K562 (cell line): Measurements from ENCODE around the gene OTUD5. TPM values are rescaled to one million over a fixed set of nuclear protein-coding genes. Genes with fewer than 3 reads are reported as not detected.

ENCODE experiments used
- BCL6 ChIP-seq: fragments of 250-450 bp; sonication (Bioruptor Pico); IDR thresholded peaks from 2 replicates; pipeline ENCODE4 v1.4.0; 2020
- DMBX1 ChIP-seq: fragments of 250-450 bp; sonication (Bioruptor Pico); IDR thresholded peaks from 2 replicates; pipeline ENCODE4 v1.8.0; 2022; ENCODE audit warnings: inconsistent platforms, mild to moderate bottlenecking, moderate library complexity, borderline replicate concordance
- ERF ChIP-seq: fragments of 450-650 bp; formaldehyde crosslinking; IDR thresholded peaks from 2 replicates; pipeline ENCODE4 v1.4.0; 2020; ENCODE audit warnings: mild to moderate bottlenecking, mixed read lengths
- ESRRB ChIP-seq: fragments of 250-450 bp; sonication (Bioruptor Pico); IDR thresholded peaks from 2 replicates; pipeline ENCODE4 v1.5.0; 2020; ENCODE audit warnings: mild to moderate bottlenecking, moderate library complexity, borderline replicate concordance
- HOXB6 ChIP-seq: fragments of 250-450 bp; sonication (Bioruptor Pico); IDR thresholded peaks from 2 replicates; pipeline ENCODE4 v1.5.1; 2022; ENCODE audit warnings: mild to moderate bottlenecking, borderline replicate concordance
- KDM1A ChIP-seq, 2 experiments: fragments of 450-650 bp; IDR thresholded peaks; 2 replicates each; pipeline ENCODE4 v1.6.1; 2016; ENCODE audit warnings: mild to moderate bottlenecking in 2 of 2
- MAZ ChIP-seq, 2 experiments: fragments of 450-650 bp in 1 of 2; sonication (generic) in 1 of 2; formaldehyde crosslinking; IDR thresholded peaks in 1 of 2; conservative IDR thresholded peaks in 1 of 2; 2 replicates each; pipeline versions ENCODE4 v1.4.0 to v1.5.0; 2020; ENCODE audit warnings: mild to moderate bottlenecking in 1 of 2, missing genetic modification reagents in 1 of 2
- RBBP5 ChIP-seq: fragments of 200-600 bp; sonication (generic); IDR thresholded peaks from 2 replicates; pipeline ENCODE4 v1.6.1; 2012; ENCODE audit warnings: borderline replicate concordance, mild to moderate bottlenecking, low read length, control low read depth, inconsistent platforms; ENCODE audit not compliant: insufficient read depth, poor library complexity, severe bottlenecking
- SAP30 ChIP-seq: fragments of 200-600 bp; sonication (generic); IDR thresholded peaks from 2 replicates; pipeline ENCODE4 v1.6.1; 2012; ENCODE audit warnings: borderline replicate concordance, low read depth, mild to moderate bottlenecking, moderate library complexity, low read length, control low read depth, inconsistent platforms; ENCODE audit not compliant: insufficient read depth, poor library complexity, severe bottlenecking
- SRSF9 ChIP-seq: fragments of 200-400 bp; formaldehyde crosslinking; IDR thresholded peaks from 2 replicates; pipeline ENCODE4 v1.6.1; 2017; ENCODE audit warnings: low read depth, low read length, borderline replicate concordance
- TBL1XR1 ChIP-seq, 2 experiments: IDR thresholded peaks; 2 replicates each; pipeline ENCODE4 v1.6.1; 2012; ENCODE audit warnings: improper control_type of control experiment in 2 of 2, low read length in 2 of 2, mild to moderate bottlenecking in 1 of 2
- ZBTB1 ChIP-seq: sonication (generic); formaldehyde crosslinking; IDR thresholded peaks from 2 replicates; pipeline ENCODE4 v1.8.1; 2023; ENCODE audit warnings: missing genetic modification reagents, low read depth, mild to moderate bottlenecking, borderline replicate concordance
- ZC3H11A ChIP-seq: IDR thresholded peaks from 2 replicates; pipeline ENCODE4 v1.6.1; 2012; ENCODE audit warnings: low read depth, low read length, improper control_type of control experiment
- ZFP30 ChIP-seq: fragments of 250-450 bp; sonication (Bioruptor Pico); IDR thresholded peaks from 2 replicates; pipeline ENCODE4 v1.8.0; 2022; ENCODE audit warnings: moderate library complexity, mild to moderate bottlenecking, inconsistent platforms, borderline replicate concordance
- ZNF134 ChIP-seq: fragments of 250-450 bp; sonication (Bioruptor Pico); conservative IDR thresholded peaks from 2 replicates; pipeline ENCODE4 v1.4.0; 2020
- ZNF445 ChIP-seq: fragments of 250-450 bp; sonication (Bioruptor Pico); IDR thresholded peaks from 2 replicates; pipeline ENCODE4 v1.4.0; 2020; ENCODE audit warnings: low read depth, mild to moderate bottlenecking, moderate library complexity
- ZNF551 ChIP-seq: fragments of 250-450 bp; sonication (Bioruptor Pico); IDR thresholded peaks from 2 replicates; pipeline ENCODE4 v1.5.0; 2021; ENCODE audit warnings: mild to moderate bottlenecking, moderate library complexity
- ZNF589 ChIP-seq: fragments of 200-800 bp; sonication (Bioruptor generic); IDR thresholded peaks from 2 replicates; pipeline ENCODE4 v1.6.1; 2016; ENCODE audit warnings: low read depth, missing genetic modification characterization, missing compliant biosample characterization
- ZNF699 ChIP-seq: fragments of 250-450 bp; sonication (Bioruptor Pico); IDR thresholded peaks from 2 replicates; pipeline ENCODE4 v1.8.0; 2021; ENCODE audit warnings: mild to moderate bottlenecking, moderate library complexity; ENCODE audit not compliant: insufficient replicate concordance
- ZNF830 ChIP-seq: fragments of 250-450 bp; sonication (Bioruptor Pico); IDR thresholded peaks from 2 replicates; pipeline ENCODE4 v1.5.0; 2021; ENCODE audit warnings: mild to moderate bottlenecking
- polyA plus RNA-seq, 8 experiments: library from polyadenylated mRNA; depleted of rRNA in 4 of 8; stranded (reverse) in 5 of 8; unstranded in 3 of 8; fragments of >200 nt; fragmentation: Nextera tagmentation in 2 of 8; fragmentation: Illumina TruSeq in 1 of 8; extraction: Ambion mirVana in 2 of 8; extraction: Trizol in 1 of 8; gene quantifications; 2 replicates each; pipeline versions ENCODE4 v1.2.1 to v1.2.3, GENCODE V29; 2011 to 2014; ENCODE audit warnings: inconsistent platforms in 1 of 8, missing spikeins in 1 of 8
- total RNA-seq, 7 experiments: library from RNA; depleted of rRNA in 6 of 7; stranded (reverse); fragments of >200 nt in 6 of 7; fragmentation: Illumina TruSeq in 2 of 7; extraction: Trizol in 2 of 7; gene quantifications; 2 replicates each; pipeline versions ENCODE4 v1.2.1 to v1.2.3, GENCODE V29; 2011 to 2021; ENCODE audit warnings: low replicate concordance in 1 of 7
- TF ChIP-seq, protein P1 (sequence below): fragments of 250-450 bp; sonication (Bioruptor Pico); IDR thresholded peaks from 2 replicates; pipeline ENCODE4 v1.5.0; 2022; ENCODE audit warnings: mild to moderate bottlenecking
- TF ChIP-seq, protein P2 (sequence below): fragments of 250-450 bp; sonication (Bioruptor Pico); IDR thresholded peaks from 2 replicates; pipeline ENCODE4 v1.5.1; 2021; ENCODE audit warnings: mild to moderate bottlenecking
- TF ChIP-seq, protein P3 (sequence below): fragments of 250-450 bp; sonication (Bioruptor Pico); IDR thresholded peaks from 2 replicates; pipeline ENCODE4 v1.5.0; 2021

The OTUD5 gene
- total and polyA plus RNA-seq, 9 of the 15 experiments (the other 6 are each of a cell fraction or from before 2014, with no cell fraction given), result 3.6 to 102 (median 59.0) TPM

DNA sequence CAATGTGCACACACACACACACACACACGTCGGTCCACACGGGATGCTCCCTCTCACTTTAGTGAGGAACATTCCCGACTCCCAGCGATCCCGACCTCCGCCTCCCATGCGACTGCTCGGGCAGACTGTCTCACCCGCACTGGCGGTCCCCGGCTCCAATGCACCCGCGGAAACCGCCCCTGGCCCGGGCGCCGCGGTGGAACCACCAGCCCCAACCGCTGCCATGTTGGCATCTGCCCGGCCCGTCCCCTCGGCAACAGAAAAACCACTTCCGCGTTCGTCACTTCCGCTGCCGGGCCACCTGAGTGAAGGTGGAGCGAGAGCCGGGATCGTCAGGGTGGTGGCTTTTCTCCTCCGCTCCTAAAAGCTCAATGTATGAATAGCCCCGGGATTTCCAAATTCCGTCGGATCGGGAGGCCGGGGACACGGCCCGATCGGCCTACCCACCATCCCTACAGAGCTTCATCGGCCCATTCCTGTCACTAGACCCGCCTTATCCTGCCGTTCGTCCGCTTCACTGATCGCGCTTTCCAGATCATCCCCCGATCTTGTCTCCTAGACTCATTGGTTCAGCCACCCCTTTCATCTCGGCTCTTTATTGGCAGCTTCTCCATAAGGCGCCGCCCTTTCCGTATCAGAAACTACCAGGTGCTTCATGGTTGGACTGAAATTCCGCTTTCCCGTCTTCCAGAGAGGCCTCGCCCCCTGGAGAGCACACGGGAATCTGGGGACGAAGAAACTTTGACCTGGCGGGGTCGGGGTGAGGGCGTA lies 45.8 kb downstream of the OTUD5 start, which contains the start of gene SLC35A2 (continued):
- TF ChIP-seq ZNF699 (CRISPR knock-in tag) (no peak), ZNF134 (CRISPR knock-in tag) (no peak), ZBTB1 (CRISPR knock-in tag) (peak; percentile 96), HOXB6 (CRISPR knock-in tag) (peak; percentile 55; the same call in 1 of the 2 replicates), DMBX1 (no peak), ZC3H11A (no peak), ZNF551 (CRISPR knock-in tag) (0 out of 2 replicates have a peak, but pooled peaks have one; percentile 40), ZNF589 (CRISPR knock-in tag) (no peak), TBL1XR1 (IDR thresholded peaks at IDR 0.05; ENCODE audit: low read length in 2 of 2) (no peak), ZNF445 (CRISPR knock-in tag) (peak; percentile 11; the same call in 1 of the 2 replicates), SAP30 (peak; percentile 92), ZNF830 (CRISPR knock-in tag) (peak; percentile 96), ZFP30 (CRISPR knock-in tag) (no peak), BCL6 (CRISPR knock-in tag) (no peak), KDM1A (IDR thresholded peaks at IDR 0.05) (no peak), SRSF9 (no peak), RBBP5 (peak; percentile 73), MAZ (CRISPR knock-in tag; conservative IDR thresholded peaks at IDR 0.05 in 1 of 2, IDR thresholded peaks at IDR 0.05 in 1 of 2) (0 out of 4 replicates have a peak, but pooled peaks of 1 of the 2 experiments have one; percentile 39), ESRRB (peak; percentile 77; the same call in 1 of the 2 replicates), ERF (CRISPR knock-in tag) (peak; percentile 83)
- TF ChIP-seq, protein P1, sequence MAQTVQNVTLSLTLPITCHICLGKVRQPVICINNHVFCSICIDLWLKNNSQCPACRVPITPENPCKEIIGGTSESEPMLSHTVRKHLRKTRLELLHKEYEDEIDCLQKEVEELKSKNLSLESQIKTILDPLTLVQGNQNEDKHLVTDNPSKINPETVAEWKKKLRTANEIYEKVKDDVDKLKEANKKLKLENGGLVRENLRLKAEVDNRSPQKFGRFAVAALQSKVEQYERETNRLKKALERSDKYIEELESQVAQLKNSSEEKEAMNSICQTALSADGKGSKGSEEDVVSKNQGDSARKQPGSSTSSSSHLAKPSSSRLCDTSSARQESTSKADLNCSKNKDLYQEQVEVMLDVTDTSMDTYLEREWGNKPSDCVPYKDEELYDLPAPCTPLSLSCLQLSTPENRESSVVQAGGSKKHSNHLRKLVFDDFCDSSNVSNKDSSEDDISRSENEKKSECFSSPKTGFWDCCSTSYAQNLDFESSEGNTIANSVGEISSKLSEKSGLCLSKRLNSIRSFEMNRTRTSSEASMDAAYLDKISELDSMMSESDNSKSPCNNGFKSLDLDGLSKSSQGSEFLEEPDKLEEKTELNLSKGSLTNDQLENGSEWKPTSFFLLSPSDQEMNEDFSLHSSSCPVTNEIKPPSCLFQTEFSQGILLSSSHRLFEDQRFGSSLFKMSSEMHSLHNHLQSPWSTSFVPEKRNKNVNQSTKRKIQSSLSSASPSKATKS (CRISPR knock-in tag), result peak; percentile 82; the same call in 1 of the 2 replicates
- TF ChIP-seq, protein P2, sequence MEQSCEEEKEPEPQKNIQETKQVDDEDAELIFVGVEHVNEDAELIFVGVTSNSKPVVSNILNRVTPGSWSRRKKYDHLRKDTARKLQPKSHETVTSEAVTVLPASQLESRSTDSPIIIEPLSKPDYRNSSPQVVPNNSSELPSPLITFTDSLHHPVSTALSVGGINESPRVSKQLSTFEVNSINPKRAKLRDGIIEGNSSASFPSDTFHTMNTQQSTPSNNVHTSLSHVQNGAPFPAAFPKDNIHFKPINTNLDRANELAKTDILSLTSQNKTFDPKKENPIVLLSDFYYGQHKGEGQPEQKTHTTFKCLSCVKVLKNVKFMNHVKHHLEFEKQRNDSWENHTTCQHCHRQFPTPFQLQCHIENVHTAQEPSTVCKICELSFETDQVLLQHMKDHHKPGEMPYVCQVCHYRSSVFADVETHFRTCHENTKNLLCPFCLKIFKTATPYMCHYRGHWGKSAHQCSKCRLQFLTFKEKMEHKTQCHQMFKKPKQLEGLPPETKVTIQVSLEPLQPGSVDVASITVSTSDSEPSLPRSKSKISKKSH (CRISPR knock-in tag), result no peak
- TF ChIP-seq, protein P3, sequence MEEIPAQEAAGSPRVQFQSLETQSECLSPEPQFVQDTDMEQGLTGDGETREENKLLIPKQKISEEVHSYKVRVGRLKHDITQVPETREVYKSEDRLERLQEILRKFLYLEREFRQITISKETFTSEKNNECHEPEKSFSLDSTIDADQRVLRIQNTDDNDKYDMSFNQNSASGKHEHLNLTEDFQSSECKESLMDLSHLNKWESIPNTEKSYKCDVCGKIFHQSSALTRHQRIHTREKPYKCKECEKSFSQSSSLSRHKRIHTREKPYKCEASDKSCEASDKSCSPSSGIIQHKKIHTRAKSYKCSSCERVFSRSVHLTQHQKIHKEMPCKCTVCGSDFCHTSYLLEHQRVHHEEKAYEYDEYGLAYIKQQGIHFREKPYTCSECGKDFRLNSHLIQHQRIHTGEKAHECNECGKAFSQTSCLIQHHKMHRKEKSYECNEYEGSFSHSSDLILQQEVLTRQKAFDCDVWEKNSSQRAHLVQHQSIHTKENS, result 0 out of 2 replicates have a peak, but pooled peaks have one; percentile 80
